Neural progenitor cell (in vitro differentiated cells): ENCODE results near the gene TBX18.

Experiments used
- CTCF ChIP-seq: fragments of 200-600 bp; sonication (generic); IDR thresholded peaks from 2 replicates; pipeline ENCODE4 v1.5.1; 2017; ENCODE audit warnings: antibody characterized with exemption, mild to moderate bottlenecking
- EZH2 ChIP-seq: fragments of 200-600 bp; sonication (generic); IDR thresholded peaks from 2 replicates; pipeline ENCODE4 v1.6.1; 2017; ENCODE audit warnings: antibody characterized with exemption, mild to moderate bottlenecking, moderate library complexity

- TF ChIP-seq EZH2: no peak
- no peak for TF ChIP-seq CTCF
These were observed 11.2 kb downstream of the TBX18 start for GRCh38 chr6:84753173-84753572.
